Keratinocyte (primary cell): ENCODE results near the gene KRTAP2-1. TPM values are rescaled to one million over a fixed set of nuclear protein-coding genes. Genes with fewer than 3 reads are reported as not detected.

Experiments used
- DNase-seq: peaks from one replicate; pipeline ENCODE4 v3.0.0-alpha.2; 2011; ENCODE audit warnings: low read depth, missing footprints, low spot score
- FAIRE-seq: peaks from 2 replicates; lab custom pipeline; 2011; peaks lifted over from hg19 to GRCh38; lab: Jason Lieb, UNC
- H2AFZ ChIP-seq: 2 replicates; pipeline ENCODE4 v1.6.0; 2012; ENCODE audit warnings: low read length, control low read depth, inconsistent platforms; ENCODE audit not compliant: control insufficient read depth
- H3K27ac ChIP-seq: 2 replicates; pipeline ENCODE4 v1.5.1; 2011; ENCODE audit warnings: low read length; ENCODE audit not compliant: control insufficient read depth, insufficient read depth
- H3K27me3 ChIP-seq: 3 replicates; pipeline ENCODE4 v1.6.0; 2011; ENCODE audit warnings: low read length; ENCODE audit not compliant: control insufficient read depth, insufficient read depth; ENCODE audit errors: extremely low read depth
- H3K36me3 ChIP-seq, 2 experiments: 2 replicates in 1 of 2; 3 replicates in 1 of 2; pipeline ENCODE4 v1.5.1; 2011; ENCODE audit warnings: low read length in 2 of 2, mild to moderate bottlenecking in 1 of 2; ENCODE audit not compliant: control insufficient read depth in 2 of 2, insufficient read depth in 2 of 2; ENCODE audit errors: extremely low read depth in 1 of 2
- H3K4me1 ChIP-seq: 3 replicates; pipeline ENCODE4 v1.5.1; 2011; ENCODE audit warnings: low read length; ENCODE audit not compliant: control insufficient read depth, insufficient read depth; ENCODE audit errors: extremely low read depth
- H3K4me2 ChIP-seq: 3 replicates; pipeline ENCODE4 v1.6.0; 2011; ENCODE audit warnings: low read depth, low read length; ENCODE audit not compliant: control insufficient read depth, insufficient read depth; ENCODE audit errors: extremely low read depth
- H3K4me3 ChIP-seq, 3 experiments: fragments of 200-600 bp in 1 of 3; sonication (generic) in 1 of 3; 2 replicates in 2 of 3; 3 replicates in 1 of 3; pipeline ENCODE4 v1.5.1; 2011 to 2016; ENCODE audit warnings: low read length in 3 of 3, mild to moderate bottlenecking in 3 of 3, control low read depth in 2 of 3, inconsistent platforms in 1 of 3, low read depth in 1 of 3, mixed read lengths in 1 of 3, mixed run types in 1 of 3, moderate library complexity in 1 of 3; ENCODE audit not compliant: control insufficient read depth in 2 of 3, insufficient read depth in 2 of 3; ENCODE audit errors: extremely low read depth in 1 of 3
- H3K79me2 ChIP-seq: 2 replicates; pipeline ENCODE4 v1.6.0; 2012; ENCODE audit warnings: low read length; ENCODE audit not compliant: control insufficient read depth, insufficient read depth
- H3K9ac ChIP-seq: 3 replicates; pipeline ENCODE4 v1.6.0; 2011; ENCODE audit warnings: low read length; ENCODE audit not compliant: control insufficient read depth, insufficient read depth; ENCODE audit errors: extremely low read depth
- H3K9me1 ChIP-seq: 3 replicates; pipeline ENCODE4 v1.6.0; 2011; ENCODE audit warnings: low read length; ENCODE audit not compliant: control insufficient read depth, insufficient read depth; ENCODE audit errors: extremely low read depth
- H3K9me3 ChIP-seq: 2 replicates; pipeline ENCODE4 v1.5.1; 2012; ENCODE audit warnings: low read depth, low read length; ENCODE audit not compliant: control insufficient read depth
- H4K20me1 ChIP-seq: 3 replicates; pipeline ENCODE4 v1.6.0; 2011; ENCODE audit warnings: low read length; ENCODE audit not compliant: control insufficient read depth, insufficient read depth; ENCODE audit errors: extremely low read depth
- CTCF ChIP-seq, 3 experiments: IDR thresholded peaks in 1 of 3; conservative IDR thresholded peaks in 1 of 3; optimal IDR thresholded peaks in 1 of 3; 2 replicates in 2 of 3; 3 replicates in 1 of 3; pipeline versions ENCODE3 to v1.5.1; 2011; ENCODE audit warnings: low read length in 3 of 3, mild to moderate bottlenecking in 3 of 3, moderate library complexity in 2 of 3, control low read depth in 1 of 3, inconsistent platforms in 1 of 3; ENCODE audit not compliant: insufficient read depth in 2 of 3; ENCODE audit errors: extremely low read depth in 1 of 3
- EZH2 ChIP-seq: IDR thresholded peaks from one replicate; pipeline ENCODE4 v1.6.1; 2012; ENCODE audit warnings: inconsistent platforms, mild to moderate bottlenecking, low read length, moderate library complexity
- dilution Hi-C: fragments of 300-500 bp; cut with MboI; formaldehyde crosslinking; loops from one replicate; pipeline ENCODE4 v1.7.0; 2020; ENCODE audit warnings: low sequenced_read_pairs; ENCODE audit not compliant: extremely low pct_ligation_motif_present
- polyA plus RNA-seq, 5 experiments: library from polyadenylated mRNA; depleted of rRNA in 3 of 5; stranded (reverse) in 3 of 5; stranded (forward) in 1 of 5; unstranded in 1 of 5; fragments of >200 nt; gene quantifications; 1 replicate in 1 of 5; 2 replicates in 3 of 5; 3 replicates in 1 of 5; pipeline versions ENCODE4 v1.2.1 to v1.2.3, GENCODE V29; 2011 to 2012; ENCODE audit warnings: missing spikeins in 2 of 5, low read depth in 1 of 5, low replicate concordance in 1 of 5

KRTAP2-1 gene
- polyA plus RNA-seq, 1 donor (not counting 4 experiments of a cell fraction or from before 2014, with no cell fraction given): not detected

- Histone ChIP-seq H3K4me2 (no peak overlapping the region), H4K20me1 (no peaks in the 10 kb centered on the region), H3K27ac (no peak overlapping the region), H3K4me3 (no peak overlapping the region), H3K9ac (no peak overlapping the region), H3K9me1 (no peaks in the 10 kb centered on the region), H3K9me3 (no peaks in the 10 kb centered on the region), H3K27me3 (no peaks in the 10 kb centered on the region), H3K79me2 (no peaks in the 10 kb centered on the region), H3K36me3 (no peaks in the 10 kb centered on the region), H3K4me1 (peaks cover 3% of the 10 kb centered on the region), H2AFZ (no peak overlapping the region)
- dilution Hi-C loops: no loop called here
- no peak for DNase-seq
- no peak for TF ChIP-seq EZH2
- no peak for FAIRE-seq
These were observed 6.9 kb upstream of the KRTAP2-1 start for GRCh38 chr17:41054025-41054424.

GRCh38 chr17:41052566-41052965, 5.5 kb upstream of the KRTAP2-1 start:
- Histone ChIP-seq H3K27ac (no peak overlapping the region), H3K4me2 (no peak overlapping the region), H3K9me3 (no peaks in the 10 kb centered on the region), H3K9ac (no peak overlapping the region), H3K9me1 (no peaks in the 10 kb centered on the region), H3K36me3 (no peaks in the 10 kb centered on the region), H3K4me1 (peaks cover 13% of the 10 kb centered on the region), H3K79me2 (no peaks in the 10 kb centered on the region), H3K4me3 (no peak overlapping the region), H4K20me1 (no peaks in the 10 kb centered on the region), H3K27me3 (no peaks in the 10 kb centered on the region), H2AFZ (no peak overlapping the region)
- DNase-seq (no peak), FAIRE-seq (no peak)
- TF ChIP-seq EZH2 (no peak), CTCF (optimal IDR thresholded peaks at IDR 0.05 in 1 of 3, IDR thresholded peaks at IDR 0.05 in 1 of 3, conservative IDR thresholded peaks at IDR 0.05 in 1 of 3; ENCODE audit: extremely low read depth in 1 of 3, insufficient read depth in 2 of 3, low read length in 3 of 3) (no peak)
- dilution Hi-C loops: no loop called here

- H3K27ac ChIP-seq: no peak overlapping the region
These were observed 2.0 kb upstream of the KRTAP2-1 start for GRCh38 chr17:41049110-41049509.

More at GRCh38 chr17:41049110-41049509, 2.0 kb upstream of the KRTAP2-1 start:
- H3K79me2 ChIP-seq: no peaks in the 10 kb centered on the region
- H3K27me3 ChIP-seq: no peaks in the 10 kb centered on the region
- DNase-seq (no peak), FAIRE-seq (peak; percentile 70)
- H3K4me2 ChIP-seq: no peak overlapping the region
- no peaks in the 10 kb centered on the region for H3K9me1 ChIP-seq
- H2AFZ ChIP-seq: peak overlapping the region; percentile 32
- TF ChIP-seq CTCF (optimal IDR thresholded peaks at IDR 0.05 in 1 of 3, IDR thresholded peaks at IDR 0.05 in 1 of 3, conservative IDR thresholded peaks at IDR 0.05 in 1 of 3; ENCODE audit: extremely low read depth in 1 of 3, insufficient read depth in 2 of 3, low read length in 3 of 3): no peak
- TF ChIP-seq EZH2: no peak
- dilution Hi-C loops: no loop called here
- no peaks in the 10 kb centered on the region for H3K36me3 ChIP-seq
- H3K4me3 ChIP-seq: no peak overlapping the region
- no peak overlapping the region for H3K9ac ChIP-seq
- H4K20me1 ChIP-seq: no peaks in the 10 kb centered on the region
- no peaks in the 10 kb centered on the region for H3K9me3 ChIP-seq
- H3K4me1 ChIP-seq: peaks cover 13% of the 10 kb centered on the region
